GM19463 (cell line): ENCODE data around the gene APLP1.
A peak's percentile ranks its signal among the peaks of the same experiment; 100 is the strongest.
"Not testable (repeated sequence)": the region's sequence is repeated elsewhere in the genome, so short reads cannot be mapped to it uniquely, and the experiment has no call there.

ENCODE experiments used
- ATAC-seq: cut with Tn5 transposase; IDR thresholded peaks from one replicate; pipeline ENCODE4 v1.9.1; 2021; ENCODE audit warnings: mild to moderate bottlenecking, moderate library complexity; ENCODE audit not compliant: unreplicated experiment

APLP1 gene

GRCh38 chr19:35903550-35904179, 35.3 kb downstream of the APLP1 start:
- peak; percentile 50 for ATAC-seq

GRCh38 chr19:35904311-35905068, 36.1 kb downstream of the APLP1 start:
- ATAC-seq, result no peak

GRCh38 chr19:35905178-35905727, 36.9 kb downstream of the APLP1 start:
- no peak for ATAC-seq

GRCh38 chr19:35907377-35907745, 39.0 kb downstream of the APLP1 start:
- no peak for ATAC-seq

- no peak for ATAC-seq
These were observed 39.7 kb downstream of the APLP1 start, which contains the start of gene TYROBP for GRCh38 chr19:35908010-35908441. TSS of gene TYROBP (minus strand) at chr19:35908295. CDS start at chr19:35908228, 67 bp downstream.

GRCh38 chr19:35908973-35909683, 40.8 kb downstream of the APLP1 start:
- ATAC-seq, result peak; percentile 60

- ATAC-seq, result peak; percentile 7
These were observed 41.3 kb downstream of the APLP1 start for GRCh38 chr19:35909684-35910035.

- not testable (repeated sequence) for ATAC-seq
These were observed 42.0 kb downstream of the APLP1 start for GRCh38 chr19:35910355-35910754.

- ATAC-seq, result no peak
These were observed 42.8 kb downstream of the APLP1 start for GRCh38 chr19:35911173-35911572.

- ATAC-seq, result no peak
These were observed 43.4 kb downstream of the APLP1 start for GRCh38 chr19:35911790-35912189.

- ATAC-seq, result no peak
These were observed 45.2 kb downstream of the APLP1 start for GRCh38 chr19:35913589-35913988.

GRCh38 chr19:35915443-35915842, 47.1 kb downstream of the APLP1 start:
- no peak for ATAC-seq

GRCh38 chr19:35919306-35919705, 50.9 kb downstream of the APLP1 start:
- no peak for ATAC-seq

GRCh38 chr19:35921012-35921411, 52.6 kb downstream of the APLP1 start:
- ATAC-seq, result no peak

GRCh38 chr19:35925501-35925900, 57.1 kb downstream of the APLP1 start:
- ATAC-seq, result no peak

GRCh38 chr19:35928507-35928906, 60.1 kb downstream of the APLP1 start:
- ATAC-seq, result no peak
